NCI-H1092 (cell line): Measurements from ENCODE around the gene KCNK5.

Experiments used
- DNase-seq: peaks from one replicate; lab custom pipeline; 2025; lab: John Stamatoyannopoulos, UW

KCNK5 gene

DNA sequence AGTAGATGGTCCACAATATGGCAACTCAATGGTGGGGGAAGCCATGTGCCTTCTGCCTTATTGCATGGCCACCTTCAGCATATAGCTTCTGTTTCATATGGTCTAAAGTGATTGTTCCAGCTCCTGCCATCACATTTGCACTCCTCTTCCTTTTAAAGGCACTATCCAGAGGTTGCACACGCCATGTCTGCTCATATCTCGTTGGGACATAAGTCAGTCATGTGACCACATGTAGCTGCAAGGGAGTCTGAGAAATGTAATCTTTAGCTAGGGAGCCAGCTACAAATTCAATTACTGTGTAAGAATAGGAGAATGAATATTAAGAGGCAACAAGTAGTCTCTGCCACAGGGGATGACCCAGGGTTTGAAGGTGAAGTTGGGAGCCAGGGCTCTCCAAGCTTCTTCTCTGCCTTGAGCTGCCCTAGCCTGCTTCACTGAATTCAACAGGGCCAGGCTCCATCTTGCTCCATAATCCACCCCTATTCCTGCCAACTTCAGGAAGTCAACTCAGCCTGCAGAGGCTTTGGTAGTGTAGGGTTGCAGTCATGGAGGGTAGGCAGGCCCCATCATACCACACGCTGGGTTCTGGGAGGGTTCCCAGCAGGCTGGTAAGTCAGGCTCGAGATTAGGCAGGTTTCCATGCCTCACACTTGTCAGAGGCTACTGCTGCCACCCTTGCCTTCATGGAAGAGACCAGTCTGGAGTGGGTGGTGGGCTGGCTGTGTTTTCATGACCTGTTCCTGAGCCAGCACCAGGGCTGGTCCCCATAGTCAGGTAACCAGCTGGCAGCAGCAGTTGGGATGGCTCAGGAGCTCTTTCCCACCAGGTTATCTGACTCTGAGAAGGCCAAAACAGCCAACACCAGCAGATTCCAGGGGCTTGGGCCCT is 57.5 kb downstream of the KCNK5 start:
- no peak for DNase-seq

DNA sequence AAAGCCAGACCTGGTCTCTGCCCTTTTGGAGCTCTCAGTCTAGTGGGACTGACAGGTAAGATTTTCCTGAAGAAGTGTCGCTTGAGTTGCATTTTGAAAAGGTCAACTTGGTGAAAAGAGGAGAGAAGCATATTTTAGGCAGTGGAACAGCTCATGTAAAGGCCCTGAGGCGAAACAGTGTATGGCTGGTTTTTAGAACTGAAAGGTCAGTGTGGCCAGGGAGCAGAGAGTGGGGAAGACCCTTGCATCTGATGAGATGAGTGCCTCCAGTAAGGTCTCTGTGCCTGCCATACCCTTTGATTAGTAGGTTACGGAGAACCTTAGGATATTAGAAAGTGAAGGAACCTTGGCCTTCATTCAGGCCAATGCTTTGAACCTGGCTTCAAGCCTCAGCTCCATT is 58.4 kb downstream of the KCNK5 start:
- DNase-seq: no peak

DNA sequence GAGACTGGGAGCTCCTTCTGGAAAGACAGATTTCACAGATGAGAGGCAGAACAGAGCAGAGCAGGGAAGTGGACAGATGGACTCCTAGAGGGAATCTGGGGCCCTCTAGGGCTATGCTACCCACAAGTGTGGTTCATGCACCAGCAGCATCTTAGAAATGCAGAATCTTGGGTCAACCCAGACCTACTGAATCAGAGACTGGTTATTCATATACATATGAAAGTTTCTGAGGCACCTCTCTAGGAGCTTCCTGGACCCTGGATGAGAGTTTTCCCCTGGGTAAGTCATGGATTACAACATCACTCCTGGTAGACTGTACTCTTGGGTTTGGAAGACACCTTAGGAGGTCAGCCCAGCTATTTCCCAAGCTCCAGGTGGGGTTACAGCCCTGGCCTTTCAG is 58.9 kb downstream of the KCNK5 start:
- DNase-seq: no peak

DNA sequence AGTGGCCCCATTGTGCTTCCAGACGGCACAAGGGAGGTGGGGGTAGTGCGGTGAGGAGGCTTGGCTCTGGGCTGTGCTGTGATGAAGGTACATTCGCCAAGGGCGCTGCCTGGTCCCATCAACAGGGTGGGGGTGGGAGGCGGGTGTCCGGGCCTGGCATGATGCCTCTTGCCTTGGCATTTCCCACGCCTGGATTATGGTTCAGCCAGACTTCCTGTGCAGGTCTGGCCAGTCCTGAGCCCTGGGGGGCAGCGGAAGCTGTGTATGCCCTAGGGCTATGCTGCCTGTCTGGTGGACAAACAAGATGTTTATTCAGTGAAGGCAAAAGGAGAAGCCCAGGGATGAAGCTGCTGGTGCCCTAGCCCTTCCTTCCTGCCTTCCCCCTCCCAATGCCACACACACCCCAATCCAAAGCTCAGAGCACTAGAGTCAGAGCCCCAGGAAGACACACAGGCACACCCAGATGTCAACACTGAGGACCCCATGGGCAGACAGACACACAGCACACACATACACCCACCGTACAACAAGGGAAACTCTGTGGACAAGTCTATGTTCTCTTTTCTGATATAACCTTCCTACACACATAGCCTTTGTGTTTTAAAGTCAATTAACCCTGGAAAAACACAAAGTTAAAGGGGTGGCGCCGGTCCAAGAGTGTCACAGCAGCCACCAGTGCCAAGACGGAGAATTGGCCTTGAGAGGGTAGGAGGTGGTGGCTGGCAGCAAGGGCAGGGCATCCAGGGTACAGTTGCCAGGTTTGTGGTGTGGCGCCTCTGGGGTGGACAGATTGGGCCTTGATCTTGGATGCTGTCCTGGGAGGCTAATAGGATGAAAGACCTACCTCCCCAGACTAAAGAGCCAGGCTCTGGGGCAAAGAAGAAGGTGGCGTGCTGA is 59.6 kb downstream of the KCNK5 start:
- no peak for DNase-seq

DNA sequence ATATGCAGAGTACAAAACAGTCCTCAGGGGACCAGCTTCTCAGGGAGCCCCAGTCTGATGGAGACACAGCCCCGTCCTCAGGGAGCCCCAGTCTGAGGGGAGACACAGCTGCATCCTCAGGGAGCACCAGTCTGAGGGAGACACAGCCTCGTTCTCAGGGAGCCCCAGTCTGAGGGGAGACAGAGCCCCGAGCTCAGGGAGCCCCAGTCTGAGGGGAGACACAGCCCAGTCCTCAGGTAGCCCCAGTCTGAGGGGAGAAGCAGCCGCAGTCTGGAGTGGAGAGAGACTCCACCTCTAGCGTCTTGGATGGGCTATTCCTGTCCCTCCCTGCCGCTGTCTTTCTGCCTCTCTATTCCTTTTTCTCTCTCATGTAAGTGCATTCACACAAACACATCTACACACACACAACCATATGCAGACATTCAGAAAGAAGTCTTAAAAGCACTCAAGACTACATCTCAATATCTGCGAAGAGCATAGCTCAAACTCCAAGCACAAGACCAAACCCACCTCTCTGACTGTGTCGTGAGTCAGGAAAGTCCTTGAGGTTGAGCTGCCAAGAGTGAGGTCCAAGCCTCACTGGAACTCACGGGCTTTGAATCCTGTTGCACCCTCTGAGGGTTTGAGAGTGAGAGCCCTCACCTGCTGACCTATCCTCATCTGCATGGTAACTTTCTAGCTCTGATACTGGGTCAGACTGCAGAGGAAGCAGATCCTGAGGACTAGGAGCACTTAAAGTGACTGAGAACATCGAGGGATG is 61.2 kb downstream of the KCNK5 start:
- no peak for DNase-seq

DNA sequence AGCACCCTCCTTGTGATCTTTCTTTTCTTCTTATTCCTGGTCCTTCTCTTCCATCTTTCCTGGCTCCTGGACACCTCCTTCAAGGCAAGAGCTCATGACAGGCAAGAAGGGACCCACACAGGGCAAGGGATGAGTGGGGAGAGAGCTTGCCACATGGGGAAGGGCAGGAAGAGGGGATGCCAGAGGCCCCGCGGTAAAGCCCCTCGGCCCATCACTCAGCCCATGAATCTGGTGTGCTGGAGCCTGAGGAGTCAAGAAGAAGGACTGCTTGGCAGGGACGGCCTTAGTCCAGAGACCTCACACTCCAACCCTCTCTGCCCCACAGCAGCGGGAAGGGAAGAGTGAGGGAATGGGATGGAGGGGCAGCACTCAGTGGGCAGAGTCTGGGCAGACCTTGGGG is 62.0 kb downstream of the KCNK5 start:
- DNase-seq: no peak

DNA sequence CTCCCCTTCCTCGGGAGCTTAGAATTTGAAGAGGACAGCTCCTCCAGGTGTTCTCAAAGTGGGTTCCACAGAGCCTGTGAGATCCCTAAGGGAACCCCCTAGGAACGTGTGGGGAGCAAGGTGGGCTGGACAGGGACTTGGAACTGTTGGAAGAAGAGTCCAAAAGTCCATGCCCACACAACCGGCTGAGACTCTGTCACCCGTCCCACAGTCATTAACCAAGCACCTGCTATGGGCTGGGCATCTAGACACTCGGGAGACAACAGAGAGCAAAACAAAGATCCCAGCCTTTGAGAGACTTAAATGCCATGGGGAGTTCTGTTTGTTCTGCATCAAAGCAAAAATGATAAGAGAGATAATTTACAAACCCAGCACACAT is 62.4 kb downstream of the KCNK5 start:
- DNase-seq: no peak

DNA sequence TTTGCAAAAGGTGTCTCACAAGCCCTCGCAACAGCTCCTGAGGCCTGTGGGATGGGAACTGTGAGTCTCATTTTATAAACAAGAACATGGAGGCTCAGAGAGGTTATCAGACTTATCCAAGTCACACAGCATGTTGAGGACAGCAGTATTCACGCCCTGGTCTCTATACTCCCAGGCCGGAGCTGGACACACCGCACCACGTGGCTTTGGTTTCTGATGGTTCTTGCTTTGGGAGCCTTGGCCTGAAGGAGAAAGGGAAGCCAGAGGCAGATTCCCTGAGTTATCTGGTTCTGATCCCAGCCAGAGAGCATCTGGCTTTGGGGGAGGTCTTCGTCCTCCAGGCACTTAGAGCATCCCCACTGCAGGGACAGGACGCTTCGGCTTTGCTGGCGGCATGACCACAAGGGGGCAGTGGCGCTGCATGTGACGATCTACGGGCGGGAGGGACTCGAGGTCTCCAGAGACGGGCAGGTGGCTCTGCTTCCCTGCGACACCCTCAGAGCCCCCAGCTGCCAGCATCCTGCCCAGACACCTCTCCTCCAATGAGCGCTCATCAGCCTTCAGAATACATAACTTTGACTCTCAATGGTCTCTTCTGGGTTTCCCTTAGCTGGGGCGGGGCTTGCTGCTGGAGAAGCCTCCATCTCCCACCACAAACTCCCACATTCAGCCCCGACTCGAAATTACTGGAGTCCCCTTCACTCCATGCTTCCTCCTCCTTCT is 62.9 kb downstream of the KCNK5 start:
- DNase-seq: peak; percentile 74

DNA sequence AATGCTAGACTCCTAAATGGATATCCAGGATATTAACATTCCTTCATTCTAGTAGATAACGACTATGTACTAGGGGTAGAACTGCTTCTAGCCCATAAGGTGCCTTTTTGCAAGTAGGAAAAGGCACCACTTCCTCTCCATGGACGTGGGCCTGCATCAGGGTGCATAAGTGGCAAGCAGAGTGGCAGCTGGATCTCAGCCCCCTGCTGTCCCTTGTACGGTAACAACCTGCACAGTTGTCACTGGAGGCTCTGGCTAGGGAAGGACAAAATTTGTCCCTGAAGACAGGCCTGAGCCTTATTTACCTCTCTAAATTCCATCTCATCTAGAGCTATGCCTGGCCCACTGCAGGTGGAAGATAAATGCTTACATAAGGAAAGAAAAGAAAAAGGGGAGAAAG is 71.8 kb downstream of the KCNK5 start:
- DNase-seq: no peak

DNA sequence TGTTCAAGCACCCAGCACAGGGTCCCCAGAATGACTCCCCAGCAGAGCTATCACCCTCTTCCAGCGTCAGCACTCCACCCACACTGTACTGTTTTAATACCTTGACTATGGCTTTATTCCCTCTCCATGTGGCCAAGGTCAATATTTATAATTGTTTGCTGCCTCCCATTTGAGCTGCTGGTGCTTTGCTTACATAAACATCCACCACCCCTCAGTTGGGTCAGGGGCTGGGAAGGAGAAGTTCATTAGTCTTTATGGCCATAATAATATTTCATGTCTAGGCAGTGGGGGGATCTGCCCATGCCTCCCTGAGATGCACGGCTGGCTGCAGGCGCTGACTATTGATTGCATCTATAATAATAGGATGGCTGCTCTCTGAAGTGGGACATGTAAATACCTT is 72.5 kb downstream of the KCNK5 start:
- no peak for DNase-seq

DNA sequence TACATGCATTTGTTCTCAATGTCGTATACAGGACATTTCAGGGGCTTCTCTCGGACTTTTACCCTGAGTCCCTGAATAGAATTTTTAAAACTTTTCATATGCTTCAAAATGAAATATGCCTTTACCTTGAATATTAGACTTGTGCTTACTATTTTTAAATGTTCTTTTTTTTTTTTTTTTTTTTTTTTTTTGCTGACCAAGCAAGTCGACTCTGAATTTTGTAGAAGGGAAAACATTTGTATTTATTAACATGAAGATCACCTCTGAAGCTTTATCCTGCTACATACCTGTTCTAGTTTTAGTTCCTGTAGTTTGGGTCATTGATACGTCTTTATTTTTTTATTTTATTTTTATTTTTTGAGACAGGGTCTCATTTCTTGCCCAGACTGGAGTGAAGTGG is 74.6 kb downstream of the KCNK5 start:
- DNase-seq: no peak

DNA sequence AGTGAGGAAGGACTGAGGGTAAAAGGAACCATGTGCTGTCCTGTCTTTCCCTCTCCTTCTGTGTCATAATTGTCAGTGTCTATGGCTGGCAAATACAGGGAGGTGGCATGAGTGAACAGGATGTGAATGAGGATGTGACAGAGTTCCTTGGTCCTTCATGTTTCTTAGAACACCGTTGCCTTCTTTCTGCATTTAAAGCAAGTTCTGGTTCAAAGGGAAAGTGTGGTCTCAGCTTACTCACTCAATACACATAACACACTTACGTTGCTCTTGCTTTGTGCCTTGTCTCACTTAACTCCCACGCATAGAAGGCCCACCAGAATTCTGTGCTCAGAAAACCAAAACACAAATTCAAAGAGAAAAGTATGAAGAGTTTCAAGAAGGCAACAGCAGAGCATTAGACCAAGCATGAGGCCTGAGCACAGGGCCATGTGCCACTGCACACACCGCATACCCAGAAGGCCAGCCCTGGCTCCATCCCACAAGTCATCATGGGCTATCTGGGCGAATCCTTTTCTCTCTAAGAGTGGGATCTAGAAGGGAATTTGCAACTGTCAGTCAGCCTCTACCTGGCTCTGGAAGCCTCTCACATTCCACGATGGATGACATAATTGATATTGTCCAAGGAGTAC is 75.4 kb downstream of the KCNK5 start:
- DNase-seq: no peak

DNA sequence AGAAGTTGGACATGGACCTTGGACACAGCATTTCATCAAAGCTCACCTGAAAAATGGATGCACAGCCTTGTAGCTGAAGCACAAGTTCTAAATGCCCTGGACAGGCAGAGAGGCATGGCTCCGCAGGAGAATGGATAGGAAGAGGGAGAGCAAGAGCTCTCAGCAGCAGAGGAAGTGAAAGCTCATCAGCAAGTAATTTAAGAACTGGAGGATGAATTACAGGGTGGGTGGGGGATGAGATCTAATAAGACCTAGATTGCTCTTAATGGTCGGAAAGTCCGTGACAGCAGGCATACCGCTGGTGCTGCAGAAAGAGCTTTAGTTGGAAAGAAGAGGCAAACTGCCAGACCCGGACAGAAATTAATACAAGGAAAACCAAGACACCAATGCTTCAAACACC is 77.0 kb downstream of the KCNK5 start:
- no peak for DNase-seq

DNA sequence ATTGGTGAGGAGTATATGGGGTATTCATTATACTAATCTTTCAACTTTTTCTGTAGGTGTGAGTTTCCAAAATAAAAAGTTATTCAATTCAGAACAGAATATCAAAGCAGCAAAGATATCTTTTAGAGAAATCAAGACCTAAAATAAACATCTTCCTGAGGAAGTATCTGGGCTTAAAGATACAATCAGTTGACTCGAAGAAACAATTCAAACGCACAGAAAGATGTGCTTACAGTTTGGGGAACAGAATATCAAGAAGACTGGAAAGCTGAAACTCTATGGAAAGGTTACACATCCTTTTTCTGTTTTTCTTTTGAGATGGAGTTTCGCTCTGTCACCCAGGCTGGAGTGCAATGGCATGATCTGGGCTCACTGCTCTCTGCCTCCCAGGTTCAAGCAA is 78.1 kb downstream of the KCNK5 start:
- no peak for DNase-seq

DNA sequence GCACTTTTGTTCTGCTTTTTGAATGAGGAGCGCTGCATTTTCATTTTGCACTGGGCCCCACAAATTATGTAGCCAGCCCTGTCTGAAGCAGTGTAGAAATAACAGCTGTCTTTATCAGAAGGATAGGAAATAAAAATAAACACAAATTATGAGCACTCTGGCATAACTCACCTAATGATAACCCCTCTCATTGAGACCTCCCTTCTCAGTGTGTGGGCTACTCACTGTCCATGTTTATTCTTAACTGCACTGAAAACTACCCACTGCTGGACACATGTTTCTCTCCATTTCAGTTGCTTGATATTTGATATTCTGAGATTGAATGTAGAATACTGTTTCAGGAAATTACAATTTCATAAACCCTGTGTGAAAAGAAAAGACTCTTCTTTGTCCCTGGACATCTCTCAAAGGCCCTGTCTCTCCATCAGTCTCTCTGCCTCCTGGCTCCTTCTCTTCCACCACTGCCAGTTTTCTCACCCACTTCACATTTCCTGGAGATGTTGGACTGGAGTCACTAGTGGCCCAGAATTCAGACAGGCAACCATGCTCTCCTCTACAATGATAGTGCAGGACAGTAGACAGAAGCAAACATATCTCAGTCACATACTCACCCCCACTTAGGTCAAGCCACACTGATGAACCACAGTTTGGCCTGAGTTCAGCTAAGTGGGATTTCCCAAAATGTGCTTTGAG is 84.6 kb downstream of the KCNK5 start:
- DNase-seq: no peak

DNA sequence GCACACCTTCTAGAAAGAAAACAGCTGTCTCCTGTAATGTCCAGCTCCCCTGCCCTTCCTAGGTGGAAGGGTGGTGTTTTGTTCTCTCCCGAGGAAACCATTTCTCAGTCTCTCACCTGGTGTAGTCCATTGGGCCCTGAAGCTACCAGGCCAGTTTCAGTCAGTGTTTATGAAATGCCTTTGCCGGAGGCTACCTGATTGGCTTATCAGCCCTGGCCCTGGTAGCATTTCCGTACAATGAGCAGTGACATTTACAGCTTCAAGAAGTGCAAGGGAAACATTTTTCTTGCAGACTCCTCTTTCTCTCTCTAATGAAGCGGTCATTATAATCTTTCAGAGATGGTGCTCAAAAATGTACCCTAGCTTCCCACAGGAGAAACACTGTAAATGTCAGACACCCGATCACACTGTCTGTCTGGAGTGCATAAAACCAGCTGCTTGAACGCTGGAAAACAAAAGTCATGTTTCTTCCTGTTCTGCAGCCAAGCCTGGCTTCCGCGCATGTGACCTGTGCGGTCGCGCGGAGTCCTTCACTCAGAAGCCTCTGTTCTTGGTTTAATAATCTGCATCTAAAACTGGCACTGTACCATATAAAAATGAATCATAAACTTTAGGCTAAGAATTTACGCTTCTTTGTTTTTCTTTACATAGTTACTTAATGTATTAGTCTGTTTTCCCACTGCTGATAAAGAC is 85.9 kb downstream of the KCNK5 start:
- DNase-seq: no peak

DNA sequence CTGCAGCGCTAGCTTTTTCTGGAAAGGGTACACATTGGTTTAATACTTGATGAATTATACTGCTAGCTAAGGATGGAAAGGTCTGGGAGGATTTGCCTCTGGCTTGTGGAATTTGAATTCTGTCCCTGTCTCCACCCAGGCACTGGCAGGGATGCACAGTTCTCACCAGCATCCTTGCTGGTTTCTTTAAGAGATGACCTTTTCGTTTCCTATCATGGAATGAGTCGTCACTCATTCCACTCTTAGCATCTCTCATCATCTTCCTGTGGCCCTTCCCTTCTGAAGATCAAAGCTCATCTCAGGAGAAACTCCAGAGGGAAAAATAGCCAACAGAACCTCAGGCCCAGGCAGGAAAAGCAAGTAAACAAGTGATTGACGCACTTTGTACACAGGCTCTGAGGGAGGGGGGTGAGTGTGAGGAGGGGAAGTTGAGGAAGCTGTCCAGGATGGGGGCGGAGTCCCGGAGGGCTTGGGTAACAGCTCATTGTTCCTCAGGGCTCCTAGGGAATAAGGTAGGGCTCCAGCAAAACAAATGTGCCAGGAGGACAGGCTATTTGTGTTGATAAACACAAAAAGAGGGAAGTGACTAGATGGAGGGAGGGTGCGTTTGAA is 88.6 kb downstream of the KCNK5 start:
- no peak for DNase-seq
